AG08396 (cell line): ENCODE measurements around the gene PARP6.

ENCODE experiments used
- DNase-seq: peaks from one replicate; pipeline ENCODE4 v3.0.0; 2012; ENCODE audit warnings: low spot score, mixed read lengths

Gene PARP6

GRCh38 chr15:72198356-72199204 is 73.8 kb downstream of the PARP6 start:
- no peak for DNase-seq

- DNase-seq: peak; percentile 85
Observed at GRCh38 chr15:72197460-72198355, 74.6 kb downstream of the PARP6 start, which contains the start of gene GRAMD2A. Gene GRAMD2A, minus strand, starts transcription at chr15:72197787.

- peak; percentile 32 for DNase-seq
Observed at GRCh38 chr15:72197041-72197459, 75.3 kb downstream of the PARP6 start.

- DNase-seq: peak; percentile 62
Observed at GRCh38 chr15:72196409-72197040, 75.8 kb downstream of the PARP6 start.

GRCh38 chr15:72195101-72195511 is 77.2 kb downstream of the PARP6 start:
- no peak for DNase-seq

- DNase-seq: no peak
Observed at GRCh38 chr15:72193836-72194396, 78.4 kb downstream of the PARP6 start.

- DNase-seq: no peak
Observed at GRCh38 chr15:72192416-72192815, 79.9 kb downstream of the PARP6 start.
